Colonic mucosa (tissue), 4 donors: ENCODE results near the gene FBXO44. TPM values are rescaled to one million over a fixed set of nuclear protein-coding genes. Genes with fewer than 3 reads are reported as not detected.
A peak's percentile ranks its signal among the peaks of the same experiment; 100 is the strongest.

ENCODE experiments used
- DNase-seq: peaks from one replicate; pipeline ENCODE4 v3.0.0-alpha.2; 2020
- H3K27ac ChIP-seq: fragments of 200-600 bp; one replicate; pipeline ENCODE4 v1.8.0; 2021
- H3K27me3 ChIP-seq: fragments of 200-600 bp; one replicate; pipeline ENCODE4 v1.8.0; 2021
- H3K36me3 ChIP-seq: fragments of 200-600 bp; one replicate; pipeline ENCODE4 v1.8.0; 2021
- H3K4me1 ChIP-seq: fragments of 200-600 bp; one replicate; pipeline ENCODE4 v1.8.0; 2021; ENCODE audit warnings: mild to moderate bottlenecking
- H3K4me3 ChIP-seq: fragments of 200-600 bp; one replicate; pipeline ENCODE4 v1.8.0; 2021
- H3K9ac ChIP-seq, 2 donors: one replicate each; pipeline ENCODE4 v1.7.0; 2013; ENCODE audit warnings: control low read depth in 2 of 2, low read depth in 2 of 2, low read length in 2 of 2
- H3K9me3 ChIP-seq: fragments of 200-600 bp; one replicate; pipeline ENCODE4 v1.8.0; 2021
- intact Hi-C: fragments of 100-400 bp; cut with DNase I; formaldehyde crosslinking; loops from one replicate; pipeline ENCODE4 v1.14.1; 2022
- total RNA-seq, 2 donors: library from RNA; stranded (reverse); fragmentation: NEBNext Ultra II Directional in 1 of 2; extraction: Animal tissue kit (Norgen Biotek cat#: 25700) in 1 of 2; gene quantifications; one replicate each; pipeline ENCODE4 v1.2.1, GENCODE V29; 2021
- TF ChIP-seq, protein P1 (sequence below): fragments of 200-600 bp; IDR thresholded peaks from one replicate; pipeline ENCODE4 v1.8.0; 2022; ENCODE audit warnings: antibody characterized with exemption, mild to moderate bottlenecking
- donor health status: healthy.
- donor health status: DM: no; HTN: no; CAD: no.
- donor health status: DM: no; HTN: no; CAD: no.

Gene FBXO44
- total RNA-seq, 2 donors from 2014 or later: 5.3 to 7.5 TPM

DNA sequence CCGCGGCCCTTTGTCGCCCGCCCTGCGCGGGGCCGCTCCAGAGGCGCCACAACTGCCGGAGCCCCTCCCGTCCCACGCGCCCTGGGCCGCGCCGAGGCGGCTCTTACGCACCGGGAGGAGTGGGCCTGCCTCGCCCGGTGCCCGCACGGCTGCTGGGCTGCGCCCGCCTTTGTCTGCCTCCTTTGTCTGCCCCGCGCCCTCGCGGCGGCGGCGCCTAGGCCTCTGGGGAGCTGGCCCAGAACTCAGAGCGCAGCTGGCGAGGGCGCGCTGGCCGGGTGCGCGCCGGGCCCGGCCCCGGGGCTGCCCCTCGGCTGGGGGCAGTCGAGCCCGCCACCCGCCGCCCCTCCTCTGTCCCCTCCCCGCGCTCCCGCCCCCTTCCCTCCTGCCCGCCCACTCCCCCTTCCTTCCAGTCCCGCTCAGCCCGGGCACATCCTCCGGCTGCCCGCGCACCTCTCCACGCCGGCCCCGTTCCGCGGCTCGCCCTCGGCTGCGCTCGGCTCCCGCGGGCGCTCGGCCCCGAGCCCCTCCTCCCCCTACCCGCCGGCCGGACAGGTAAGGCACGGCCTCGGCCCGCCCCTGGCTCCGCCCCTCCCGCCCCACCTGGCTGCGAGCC lies 36.7 kb downstream of the FBXO44 start, which contains the start of gene DRAXIN:
Gene DRAXIN, plus strand, starts transcription at position 409 of the 613 bp plus-strand sequence. CDS start 14,549 bp downstream, outside the sequence.
- Histone ChIP-seq H3K4me1 (peaks cover 3% of the 10 kb centered on the region), H3K9ac (no peak within 1 kb of the TSS), H3K36me3 (no peaks in the 10 kb centered on the region), H3K9me3 (no peaks in the 10 kb centered on the region), H3K4me3 (no peak within 1 kb of the TSS), H3K27ac (no peak within 1 kb of the TSS), H3K27me3 (peaks cover 40% of the 10 kb centered on the region)
- DNase-seq: no peak
- intact Hi-C loops: no loop called here
- TF ChIP-seq, protein P1, sequence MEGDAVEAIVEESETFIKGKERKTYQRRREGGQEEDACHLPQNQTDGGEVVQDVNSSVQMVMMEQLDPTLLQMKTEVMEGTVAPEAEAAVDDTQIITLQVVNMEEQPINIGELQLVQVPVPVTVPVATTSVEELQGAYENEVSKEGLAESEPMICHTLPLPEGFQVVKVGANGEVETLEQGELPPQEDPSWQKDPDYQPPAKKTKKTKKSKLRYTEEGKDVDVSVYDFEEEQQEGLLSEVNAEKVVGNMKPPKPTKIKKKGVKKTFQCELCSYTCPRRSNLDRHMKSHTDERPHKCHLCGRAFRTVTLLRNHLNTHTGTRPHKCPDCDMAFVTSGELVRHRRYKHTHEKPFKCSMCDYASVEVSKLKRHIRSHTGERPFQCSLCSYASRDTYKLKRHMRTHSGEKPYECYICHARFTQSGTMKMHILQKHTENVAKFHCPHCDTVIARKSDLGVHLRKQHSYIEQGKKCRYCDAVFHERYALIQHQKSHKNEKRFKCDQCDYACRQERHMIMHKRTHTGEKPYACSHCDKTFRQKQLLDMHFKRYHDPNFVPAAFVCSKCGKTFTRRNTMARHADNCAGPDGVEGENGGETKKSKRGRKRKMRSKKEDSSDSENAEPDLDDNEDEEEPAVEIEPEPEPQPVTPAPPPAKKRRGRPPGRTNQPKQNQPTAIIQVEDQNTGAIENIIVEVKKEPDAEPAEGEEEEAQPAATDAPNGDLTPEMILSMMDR: no peak

DNA sequence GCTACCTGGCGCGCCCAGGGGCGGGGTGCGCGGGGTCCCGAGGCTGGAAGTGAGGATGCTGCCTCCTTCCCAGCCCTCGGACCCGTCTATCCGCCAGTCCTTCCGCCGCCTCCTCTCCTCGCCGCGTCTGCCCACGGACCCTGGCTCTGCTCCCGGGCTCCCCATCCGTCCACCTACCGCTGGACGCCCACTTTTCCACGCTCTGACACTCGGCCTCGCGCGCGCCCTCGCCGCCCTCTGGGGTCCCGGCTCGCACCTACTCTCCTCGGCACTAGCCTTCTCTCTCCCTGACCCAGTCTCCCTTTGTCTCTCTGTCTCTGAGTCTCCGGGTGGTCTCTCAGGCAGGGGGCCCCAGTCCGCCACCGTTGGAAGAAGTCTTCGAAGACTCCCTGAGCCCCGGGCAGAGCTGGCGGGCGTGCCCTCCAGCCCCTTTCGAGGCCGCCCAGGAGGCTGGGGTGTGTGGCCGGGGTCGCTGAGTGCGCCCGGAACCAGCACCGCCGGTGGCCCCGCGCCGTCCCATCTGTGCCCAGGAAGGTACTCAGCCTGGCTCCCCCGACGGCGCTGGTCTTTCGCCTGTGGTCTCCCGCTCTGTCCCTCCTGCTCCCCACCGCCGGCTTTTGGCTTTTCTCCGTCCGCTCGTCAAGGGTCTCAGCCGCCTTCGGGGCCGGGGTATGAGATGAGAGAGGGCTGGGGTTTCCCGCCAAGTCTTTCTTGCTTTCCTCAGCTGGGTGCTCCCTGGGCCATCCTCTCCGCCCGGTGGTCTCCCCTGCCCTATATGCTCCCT lies 37.4 kb downstream of the FBXO44 start:
- H3K27ac ChIP-seq: no peak overlapping the region
- intact Hi-C loops: no loop called here
- no peak for DNase-seq
- TF ChIP-seq, protein P1: no peak
- H3K4me3 ChIP-seq: no peak overlapping the region
- H3K27me3 ChIP-seq: peaks cover 40% of the 10 kb centered on the region
- peaks cover 3% of the 10 kb centered on the region for H3K4me1 ChIP-seq
- H3K9me3 ChIP-seq: no peaks in the 10 kb centered on the region
- H3K9ac ChIP-seq: no peak overlapping the region
- H3K36me3 ChIP-seq: no peaks in the 10 kb centered on the region

DNA sequence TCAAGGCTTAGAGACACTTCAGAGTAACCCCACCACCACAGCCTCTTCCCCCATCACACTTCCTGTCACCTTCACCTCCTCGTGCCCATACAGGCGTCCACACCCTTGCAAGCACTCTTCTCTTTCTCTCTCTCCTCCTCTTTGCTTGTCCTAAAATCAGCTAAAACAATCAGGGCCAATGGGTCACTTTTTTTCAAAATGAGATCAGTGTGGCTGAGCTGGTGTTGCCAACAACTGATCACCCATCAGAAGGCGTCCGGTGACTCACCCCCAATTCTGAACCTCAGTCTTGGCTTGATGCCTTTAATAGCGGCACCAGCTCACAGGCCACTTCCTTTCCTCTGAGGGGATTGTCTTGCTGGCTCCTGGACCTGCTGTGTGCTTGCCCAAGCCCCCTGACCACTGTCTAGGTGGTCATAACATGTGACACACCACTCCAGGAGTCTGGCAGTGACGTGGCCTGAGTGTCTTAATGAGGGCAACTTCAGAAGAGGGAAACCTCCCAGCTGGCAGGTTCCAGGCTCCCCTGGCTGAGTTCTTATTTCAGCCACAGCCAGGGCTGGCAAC lies 38.4 kb downstream of the FBXO44 start:
- Histone ChIP-seq H3K9me3 (no peaks in the 10 kb centered on the region), H3K4me3 (no peak overlapping the region), H3K9ac (no peak overlapping the region), H3K36me3 (no peaks in the 10 kb centered on the region), H3K27ac (no peak overlapping the region), H3K4me1 (peaks cover 3% of the 10 kb centered on the region), H3K27me3 (peaks cover 40% of the 10 kb centered on the region)
- intact Hi-C loops: no loop called here
- TF ChIP-seq, protein P1: no peak
- peak; percentile 23 for DNase-seq

DNA sequence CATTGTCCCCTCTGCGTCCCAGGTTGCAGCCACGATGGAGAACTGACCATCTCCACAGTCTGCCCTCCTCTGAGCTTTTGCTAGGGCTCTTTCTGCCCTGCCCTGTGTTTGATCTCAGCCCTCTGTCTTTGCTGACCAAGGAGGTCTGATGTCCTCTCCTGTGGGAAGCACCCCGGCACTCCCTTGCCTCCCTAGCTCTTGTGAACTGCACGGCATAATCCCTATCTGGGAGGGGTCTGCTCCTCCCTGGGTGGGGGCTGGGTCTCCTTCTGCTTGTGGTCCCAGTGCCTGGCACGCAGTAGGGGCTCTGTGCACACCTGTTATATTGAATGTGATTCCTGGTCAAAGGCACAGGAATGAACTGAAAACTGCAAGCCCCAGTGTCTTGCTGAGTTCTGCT lies 39.2 kb downstream of the FBXO44 start:
- H3K27ac ChIP-seq: no peak overlapping the region
- H3K27me3 ChIP-seq: peaks cover 40% of the 10 kb centered on the region
- no peak overlapping the region for H3K4me3 ChIP-seq
- TF ChIP-seq, protein P1: no peak
- no peaks in the 10 kb centered on the region for H3K9me3 ChIP-seq
- no peak for DNase-seq
- intact Hi-C loops: no loop called here
- peaks cover 3% of the 10 kb centered on the region for H3K4me1 ChIP-seq
- no peak overlapping the region for H3K9ac ChIP-seq
- no peaks in the 10 kb centered on the region for H3K36me3 ChIP-seq

DNA sequence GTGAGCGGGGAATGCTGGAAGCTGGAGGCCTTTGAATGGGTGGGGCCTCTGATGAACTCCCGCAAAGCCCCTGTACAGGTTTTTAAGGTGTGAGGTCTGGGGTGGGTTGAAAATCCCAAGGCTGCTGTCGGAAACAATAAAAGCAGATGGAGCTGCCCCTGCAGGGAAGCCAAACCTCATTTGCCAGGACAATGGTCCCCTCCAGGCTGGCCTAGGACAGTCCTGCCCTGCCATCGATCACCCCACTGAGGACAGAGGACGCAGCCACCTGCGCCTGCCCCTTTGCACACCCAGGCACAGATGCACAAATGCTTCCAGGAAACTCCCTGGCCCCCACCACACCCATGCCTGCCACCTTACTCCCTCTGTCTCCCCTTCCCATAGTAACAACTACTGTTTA lies 41.2 kb downstream of the FBXO44 start:
- no peak overlapping the region for H3K9ac ChIP-seq
- DNase-seq: no peak
- H3K9me3 ChIP-seq: no peaks in the 10 kb centered on the region
- H3K4me3 ChIP-seq: no peak overlapping the region
- peaks cover 31% of the 10 kb centered on the region for H3K27me3 ChIP-seq
- H3K27ac ChIP-seq: no peak overlapping the region
- no peaks in the 10 kb centered on the region for H3K4me1 ChIP-seq
- no peaks in the 10 kb centered on the region for H3K36me3 ChIP-seq
- intact Hi-C loops: no loop called here
- TF ChIP-seq, protein P1: no peak
